IMR-90 (cell line): ENCODE measurements around the gene OGFR.

Experiments
- BHLHE40 ChIP-seq: fragments of 150-350 bp; IDR thresholded peaks from 2 replicates; pipeline ENCODE4 v1.6.1; 2016; ENCODE audit warnings: mild to moderate bottlenecking, low read depth, low read length
- CEBPB ChIP-seq: IDR thresholded peaks from 2 replicates; pipeline ENCODE4 v1.6.1; 2012; ENCODE audit warnings: low read depth, low read length, improper control_type of control experiment
- CTCF ChIP-seq: conservative IDR thresholded peaks from 2 replicates; pipeline ENCODE4 v1.5.1; 2012; ENCODE audit warnings: mild to moderate bottlenecking, low read depth, low read length, improper control_type of control experiment
- ELK1 ChIP-seq: fragments of 150-350 bp; IDR thresholded peaks from 2 replicates; pipeline ENCODE4 v1.6.1; 2016; ENCODE audit warnings: low read depth, mild to moderate bottlenecking, low read length, moderate library complexity, borderline replicate concordance
- MAFK ChIP-seq: IDR thresholded peaks from 2 replicates; pipeline ENCODE4 v1.6.1; 2012; ENCODE audit warnings: low read depth, low read length, improper control_type of control experiment
- POLR2A ChIP-seq: IDR thresholded peaks from 2 replicates; pipeline ENCODE4 v1.6.1; 2012; ENCODE audit warnings: mild to moderate bottlenecking, low read depth, low read length
- RAD21 ChIP-seq: IDR thresholded peaks from 2 replicates; pipeline ENCODE4 v1.6.1; 2012; ENCODE audit warnings: low read length, improper control_type of control experiment

DNA sequence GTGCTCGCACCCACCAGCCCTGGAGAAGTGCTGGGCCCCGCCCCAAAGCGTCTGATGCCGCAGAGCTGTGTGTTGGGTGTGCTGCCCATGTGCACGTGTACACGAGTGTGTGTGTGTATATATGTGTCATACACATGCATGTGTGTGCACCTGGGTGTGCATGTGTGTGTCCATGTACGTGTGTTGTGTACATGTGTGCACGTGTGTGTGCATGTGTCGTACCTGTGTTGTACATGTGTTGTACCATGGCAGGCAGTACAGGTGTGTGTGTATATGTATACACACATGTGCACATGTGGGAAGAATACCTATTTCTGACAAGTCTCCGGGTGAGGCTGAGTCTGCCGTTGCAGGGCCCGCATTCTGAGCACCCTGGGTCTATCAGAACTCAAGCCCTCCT is 14.6 kb upstream of the OGFR start:
- TF ChIP-seq CEBPB (no peak), CTCF (no peak), POLR2A (no peak), BHLHE40 (no peak), ELK1 (no peak), MAFK (no peak), RAD21 (no peak)
